ENCODE data around the gene ADAMTS18.

DNA sequence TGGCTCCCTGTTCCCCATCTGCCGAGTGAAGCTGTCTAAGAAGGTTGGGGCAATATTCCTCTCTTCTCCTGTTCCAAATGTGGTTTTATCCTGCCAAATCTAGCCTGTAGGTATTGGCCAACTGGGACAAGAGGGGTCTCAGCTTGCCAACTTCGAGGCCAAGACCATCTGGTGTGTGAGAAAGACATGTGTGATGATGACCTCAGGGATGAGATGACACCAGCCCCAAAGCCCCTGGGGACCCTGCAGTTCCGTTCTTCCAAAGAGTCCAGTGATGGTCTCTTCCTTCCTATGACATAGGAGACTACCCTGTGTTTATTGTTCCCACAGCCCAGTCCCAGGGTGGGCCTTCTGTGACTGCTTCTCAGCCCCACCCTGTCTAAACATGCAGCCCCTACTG lies 34.8 kb upstream of the ADAMTS18 start:
- TF ChIP-seq, protein P1, sequence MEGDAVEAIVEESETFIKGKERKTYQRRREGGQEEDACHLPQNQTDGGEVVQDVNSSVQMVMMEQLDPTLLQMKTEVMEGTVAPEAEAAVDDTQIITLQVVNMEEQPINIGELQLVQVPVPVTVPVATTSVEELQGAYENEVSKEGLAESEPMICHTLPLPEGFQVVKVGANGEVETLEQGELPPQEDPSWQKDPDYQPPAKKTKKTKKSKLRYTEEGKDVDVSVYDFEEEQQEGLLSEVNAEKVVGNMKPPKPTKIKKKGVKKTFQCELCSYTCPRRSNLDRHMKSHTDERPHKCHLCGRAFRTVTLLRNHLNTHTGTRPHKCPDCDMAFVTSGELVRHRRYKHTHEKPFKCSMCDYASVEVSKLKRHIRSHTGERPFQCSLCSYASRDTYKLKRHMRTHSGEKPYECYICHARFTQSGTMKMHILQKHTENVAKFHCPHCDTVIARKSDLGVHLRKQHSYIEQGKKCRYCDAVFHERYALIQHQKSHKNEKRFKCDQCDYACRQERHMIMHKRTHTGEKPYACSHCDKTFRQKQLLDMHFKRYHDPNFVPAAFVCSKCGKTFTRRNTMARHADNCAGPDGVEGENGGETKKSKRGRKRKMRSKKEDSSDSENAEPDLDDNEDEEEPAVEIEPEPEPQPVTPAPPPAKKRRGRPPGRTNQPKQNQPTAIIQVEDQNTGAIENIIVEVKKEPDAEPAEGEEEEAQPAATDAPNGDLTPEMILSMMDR (conservative IDR thresholded peaks at IDR 0.05; ENCODE audit: low read length): no peak
- TF ChIP-seq EZH2phosphoT487 (IDR thresholded peaks at IDR 0.05; ENCODE audit: borderline replicate concordance): no peak
